SK-N-SH (cell line): Measurements from ENCODE around the gene CHD1L. TPM values are rescaled to one million over a fixed set of nuclear protein-coding genes. Genes with fewer than 3 reads are reported as not detected.
A peak's percentile ranks its signal among the peaks of the same experiment; 100 is the strongest.
"Not testable (repeated sequence)": the region's sequence is repeated elsewhere in the genome, so short reads cannot be mapped to it uniquely, and the experiment has no call there.

Experiments
- CTCF ChIA-PET: fragments of 300-600, 350-600 bp; formaldehyde crosslinking; extraction: SDS; loops from one replicate; lab custom pipeline; 2021; lab: Yijun Ruan, JAX
- POLR2A ChIA-PET: fragments of 350-600 bp; sonication (Branson Sonifier 250); formaldehyde crosslinking; extraction: SDS; loops from one replicate; lab custom pipeline; 2020; ENCODE audit warnings: antibody characterized with exemption, inconsistent platforms; lab: Yijun Ruan, JAX
- DNase-seq: peaks from one replicate; pipeline ENCODE4 v3.0.0; 2012
- H2AFZ ChIP-seq: fragments of 200-600 bp; sonication (generic); 2 replicates; pipeline ENCODE4 v1.8.1; 2016; ENCODE audit warnings: antibody characterized with exemption, mild to moderate bottlenecking, low read depth
- H3F3A ChIP-seq: fragments of 200-600 bp; sonication (generic); replicated peaks from 2 replicates; pipeline ENCODE3; 2016; ENCODE audit warnings: antibody characterized with exemption, mild to moderate bottlenecking; ENCODE audit not compliant: insufficient read depth
- H3K27ac ChIP-seq, 2 experiments: fragments of 200-500 bp in 1 of 2; fragments of 200-600 bp in 1 of 2; sonication (Bioruptor generic) in 1 of 2; sonication (generic), shearing (Covaris generic) in 1 of 2; 2 replicates each; pipeline versions ENCODE4 v1.5.1 to v1.6.1; 2014 to 2016; ENCODE audit warnings: low read depth in 2 of 2, inconsistent platforms in 1 of 2, low read length in 1 of 2, mild to moderate bottlenecking in 1 of 2, mixed read lengths in 1 of 2
- H3K27me3 ChIP-seq: fragments of 200-600 bp; sonication (generic), shearing (Covaris generic); 2 replicates; pipeline ENCODE4 v1.6.1; 2016; ENCODE audit warnings: mixed run types; ENCODE audit not compliant: insufficient read depth
- H3K36me3 ChIP-seq, 2 experiments: fragments of 200-500 bp in 1 of 2; fragments of 200-600 bp in 1 of 2; sonication (Bioruptor generic) in 1 of 2; sonication (generic) in 1 of 2; replicated peaks in 1 of 2; 2 replicates each; pipeline versions ENCODE3 to v1.5.1; 2014 to 2016; ENCODE audit warnings: low read length in 1 of 2, mild to moderate bottlenecking in 1 of 2; ENCODE audit not compliant: insufficient read depth in 2 of 2, control insufficient read depth in 1 of 2
- H3K4me1 ChIP-seq, 2 experiments: fragments of 200-500 bp in 1 of 2; fragments of 200-600 bp in 1 of 2; sonication (Bioruptor generic) in 1 of 2; sonication (generic), shearing (Covaris generic) in 1 of 2; 2 replicates each; pipeline versions ENCODE4 v1.5.1 to v1.6.1; 2014 to 2016; ENCODE audit warnings: low read depth in 1 of 2, low read length in 1 of 2, mixed run types in 1 of 2; ENCODE audit not compliant: insufficient read depth in 2 of 2, control insufficient read depth in 1 of 2
- H3K4me2 ChIP-seq: fragments of 200-600 bp; sonication (generic), shearing (Covaris generic); 2 replicates; pipeline ENCODE4 v1.6.1; 2017; ENCODE audit warnings: mixed run types
- H3K4me3 ChIP-seq, 2 experiments: fragments of 200-500 bp in 1 of 2; fragments of 200-600 bp in 1 of 2; sonication (Bioruptor generic) in 1 of 2; sonication (generic), shearing (Covaris generic) in 1 of 2; 2 replicates each; pipeline versions ENCODE4 v1.5.1 to v1.8.1; 2014 to 2016; ENCODE audit warnings: low read depth in 2 of 2, inconsistent platforms in 1 of 2, low read length in 1 of 2, mild to moderate bottlenecking in 1 of 2, mixed read lengths in 1 of 2, moderate library complexity in 1 of 2
- H3K79me2 ChIP-seq: fragments of 200-600 bp; sonication (generic); 2 replicates; pipeline ENCODE4 v1.8.1; 2017; ENCODE audit warnings: mild to moderate bottlenecking; ENCODE audit not compliant: insufficient read depth
- H3K9ac ChIP-seq: fragments of 200-600 bp; sonication (generic); 2 replicates; pipeline ENCODE4 v1.6.1; 2017; ENCODE audit warnings: mixed run types
- H3K9me2 ChIP-seq: fragments of 200-600 bp; sonication (generic); 2 replicates; pipeline ENCODE4 v1.6.1; 2017; ENCODE audit warnings: mixed run types
- H3K9me3 ChIP-seq: fragments of 200-600 bp; sonication (generic); 2 replicates; pipeline ENCODE4 v1.6.1; 2017; ENCODE audit warnings: mixed run types, mild to moderate bottlenecking, moderate library complexity
- H4K20me1 ChIP-seq: fragments of 200-600 bp; sonication (generic); 2 replicates; pipeline ENCODE4 v1.6.1; 2017; ENCODE audit warnings: mild to moderate bottlenecking, mixed run types; ENCODE audit not compliant: insufficient read depth
- CHD2 ChIP-seq: fragments of 150-350 bp; IDR thresholded peaks from 2 replicates; pipeline ENCODE4 v1.6.1; 2018; ENCODE audit warnings: low read length; ENCODE audit not compliant: partially characterized antibody
- FOXM1 ChIP-seq: IDR thresholded peaks from 2 replicates; pipeline ENCODE4 v1.4.0; 2012; ENCODE audit warnings: low read depth, mild to moderate bottlenecking
- MEF2A ChIP-seq: IDR thresholded peaks from 2 replicates; pipeline ENCODE4 v1.4.0; 2012; ENCODE audit warnings: low read depth, borderline replicate concordance
- NRF1 ChIP-seq: IDR thresholded peaks from 2 replicates; pipeline ENCODE4 v1.6.1; 2012; ENCODE audit warnings: low read depth, mild to moderate bottlenecking, low read length
- POLR2AphosphoS5 ChIP-seq: IDR thresholded peaks from 2 replicates; pipeline ENCODE4 v1.6.1; 2012; ENCODE audit warnings: low read depth, low read length
- RCOR1 ChIP-seq: fragments of 150-350 bp; IDR thresholded peaks from 2 replicates; pipeline ENCODE4 v1.6.1; 2017; ENCODE audit warnings: antibody characterized with exemption, low read length
- SIN3A ChIP-seq: IDR thresholded peaks from 2 replicates; pipeline ENCODE4 v1.6.1; 2012; ENCODE audit warnings: low read depth, mild to moderate bottlenecking, low read length, moderate library complexity, borderline replicate concordance
- whole genome bisulfite sequencing: methylation state at CpG from one replicate; pipeline ENCODE4 v1.1.6; 2017; ENCODE audit warnings: low lambda C conversion rate; 5-methylcytosine and 5-hydroxymethylcytosine counted together
- polyA plus RNA-seq, 3 experiments: library from polyadenylated mRNA; depleted of rRNA; stranded (reverse); fragments of >200 nt; gene quantifications; 2 replicates each; pipeline ENCODE4 v1.2.3, GENCODE V29; 2012
- TF ChIP-seq, protein P1 (sequence below): fragments of 150-350 bp; IDR thresholded peaks from 2 replicates; pipeline ENCODE4 v1.6.1; 2017; ENCODE audit warnings: antibody characterized with exemption, low read length, low read depth, borderline replicate concordance
- TF ChIP-seq, protein P2 (sequence below): IDR thresholded peaks from 2 replicates; pipeline ENCODE4; 2012
- TF ChIP-seq, protein P3 (sequence below): fragments of 200-600 bp; sonication (generic); IDR thresholded peaks from 2 replicates; pipeline ENCODE4 v1.6.1; 2017; ENCODE audit warnings: antibody characterized with exemption, mild to moderate bottlenecking, moderate library complexity
- TF ChIP-seq, protein P4 (sequence below): IDR thresholded peaks from 2 replicates; pipeline ENCODE4 v1.6.1; 2012; ENCODE audit warnings: mild to moderate bottlenecking, low read depth, low read length, moderate library complexity

Gene CHD1L
- polyA plus RNA-seq, 1 of the 3 experiments (the other 2 are of a cell fraction), result 24.7 TPM

DNA sequence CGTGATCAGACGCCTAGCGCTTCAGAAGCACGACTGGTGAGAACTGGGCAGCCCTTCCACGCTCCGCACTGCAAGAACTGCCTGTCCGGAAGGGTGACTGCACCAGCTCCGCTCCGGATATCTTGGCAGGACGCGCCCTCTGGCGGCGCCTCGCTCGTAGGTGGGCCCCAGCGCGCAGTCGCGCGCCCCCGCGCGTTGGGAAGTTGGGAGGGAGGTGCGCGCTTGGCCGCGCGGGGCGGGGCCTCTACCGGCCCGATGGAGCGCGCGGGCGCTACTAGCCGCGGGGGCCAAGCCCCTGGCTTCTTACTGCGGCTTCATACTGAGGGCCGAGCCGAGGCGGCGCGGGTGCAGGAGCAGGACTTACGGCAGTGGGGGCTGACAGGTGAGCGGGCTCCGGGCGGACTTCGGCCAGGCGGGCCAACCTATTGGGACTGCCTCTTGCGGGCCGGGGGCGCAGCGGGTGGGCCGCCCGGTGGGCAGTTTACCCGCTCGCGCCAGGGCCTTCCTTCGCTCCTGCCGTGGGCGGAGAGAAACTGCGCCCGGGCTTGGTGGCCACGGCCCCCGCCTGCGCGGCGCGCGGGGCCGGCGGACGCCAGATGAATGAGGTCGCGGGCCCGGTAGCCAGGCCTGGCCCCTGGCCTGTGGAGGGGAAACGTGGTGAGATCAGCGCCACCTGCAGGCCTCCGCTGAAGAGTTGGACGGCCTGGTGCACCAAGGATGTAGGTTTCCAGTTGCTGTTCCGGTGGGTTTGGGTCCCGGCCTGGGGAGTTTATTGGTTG lies at the start of gene CHD1L (continued):
- TF ChIP-seq, protein P1, sequence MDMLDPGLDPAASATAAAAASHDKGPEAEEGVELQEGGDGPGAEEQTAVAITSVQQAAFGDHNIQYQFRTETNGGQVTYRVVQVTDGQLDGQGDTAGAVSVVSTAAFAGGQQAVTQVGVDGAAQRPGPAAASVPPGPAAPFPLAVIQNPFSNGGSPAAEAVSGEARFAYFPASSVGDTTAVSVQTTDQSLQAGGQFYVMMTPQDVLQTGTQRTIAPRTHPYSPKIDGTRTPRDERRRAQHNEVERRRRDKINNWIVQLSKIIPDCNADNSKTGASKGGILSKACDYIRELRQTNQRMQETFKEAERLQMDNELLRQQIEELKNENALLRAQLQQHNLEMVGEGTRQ, result 0 out of 2 replicates have a peak, but pooled peaks have one; percentile 8
- TF ChIP-seq CHD2 (peak; percentile 45), NRF1 (peak; percentile 62)

DNA sequence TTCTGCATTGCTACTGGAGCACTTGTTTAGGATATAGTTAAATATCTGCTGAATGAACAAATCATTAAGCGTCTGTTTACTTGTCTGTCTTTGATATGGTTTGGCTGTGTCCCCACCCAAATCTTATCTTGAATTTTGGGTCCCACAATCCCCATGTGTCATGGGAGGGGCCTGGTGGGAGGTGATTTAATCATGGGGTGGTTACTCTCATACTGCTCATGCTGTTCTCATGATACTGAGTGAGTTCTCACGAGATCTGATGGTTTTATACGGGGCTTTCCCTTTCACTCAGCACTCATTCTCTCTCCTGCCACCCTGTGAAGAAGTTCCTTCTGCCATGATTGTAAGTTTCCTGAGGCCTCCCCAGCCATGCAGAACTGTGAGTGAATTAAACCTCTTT lies 45.2 kb upstream of the CHD1L start:
- H3F3A ChIP-seq, POLR2A ChIA-PET, H3K27me3 ChIP-seq, H3K4me1 ChIP-seq, H3K36me3 ChIP-seq, H3K4me2 ChIP-seq, H2AFZ ChIP-seq, H3K9me3 ChIP-seq, H3K9me2 ChIP-seq, H3K27ac ChIP-seq, H3K9ac ChIP-seq, H3K4me3 ChIP-seq, CTCF ChIA-PET, DNase-seq, H3K79me2 ChIP-seq, H4K20me1 ChIP-seq: not testable (repeated sequence)
- WGBS, result 74% methylated on average over 3 of the region's 3 CpGs

DNA sequence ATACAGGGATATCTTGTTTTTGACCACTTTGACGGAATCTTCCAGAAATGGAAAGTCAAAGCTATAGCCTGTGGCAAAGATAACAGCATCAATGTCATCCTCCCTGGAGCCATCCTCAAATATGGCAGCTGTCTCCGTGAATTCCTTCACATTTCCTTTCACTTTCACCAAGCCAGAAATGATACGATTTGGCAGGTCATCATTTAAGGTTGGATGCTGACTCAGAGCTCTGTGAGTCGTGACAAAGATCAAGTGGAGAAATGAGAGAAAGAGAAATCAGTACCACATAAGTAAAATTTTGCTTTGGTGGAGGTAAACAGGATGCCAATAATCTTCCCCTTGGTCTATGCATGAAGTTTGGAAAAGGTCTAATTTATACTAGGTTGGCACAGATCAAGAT lies 41.2 kb upstream of the CHD1L start:
- Histone ChIP-seq H2AFZ (no peak overlapping the region), H3K4me2 (no peak overlapping the region), H3K27me3 (no peaks in the 10 kb centered on the region), H3K79me2 (no peaks in the 10 kb centered on the region), H3K9me3 (no peaks in the 10 kb centered on the region), H3K9ac (no peak overlapping the region), H3K36me3 (no peaks in the 10 kb centered on the region), H3F3A (no peaks in the 10 kb centered on the region), H3K9me2 (no peaks in the 10 kb centered on the region), H3K27ac (no peak overlapping the region), H3K4me3 (no peak overlapping the region), H3K4me1 (no peaks in the 10 kb centered on the region), H4K20me1 (no peaks in the 10 kb centered on the region)
- POLR2A ChIA-PET, result no interaction called here
- 60% methylated on average over 4 of the region's 4 CpGs for WGBS
- CTCF ChIA-PET, result interaction anchor here (1.3 to 1.4 kb wide), 2 partner anchors 28 to 41 kb away, joined by 3 to 4 read pairs; partner anchors contain the start of gene CHD1L
- TF ChIP-seq MEF2A, result no peak
- TF ChIP-seq, protein P2, sequence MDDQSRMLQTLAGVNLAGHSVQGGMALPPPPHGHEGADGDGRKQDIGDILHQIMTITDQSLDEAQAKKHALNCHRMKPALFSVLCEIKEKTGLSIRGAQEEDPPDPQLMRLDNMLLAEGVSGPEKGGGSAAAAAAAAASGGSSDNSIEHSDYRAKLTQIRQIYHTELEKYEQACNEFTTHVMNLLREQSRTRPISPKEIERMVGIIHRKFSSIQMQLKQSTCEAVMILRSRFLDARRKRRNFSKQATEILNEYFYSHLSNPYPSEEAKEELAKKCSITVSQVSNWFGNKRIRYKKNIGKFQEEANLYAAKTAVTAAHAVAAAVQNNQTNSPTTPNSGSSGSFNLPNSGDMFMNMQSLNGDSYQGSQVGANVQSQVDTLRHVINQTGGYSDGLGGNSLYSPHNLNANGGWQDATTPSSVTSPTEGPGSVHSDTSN, result peak; percentile 16; the same call in 1 of the 2 replicates
- no peak for DNase-seq

DNA sequence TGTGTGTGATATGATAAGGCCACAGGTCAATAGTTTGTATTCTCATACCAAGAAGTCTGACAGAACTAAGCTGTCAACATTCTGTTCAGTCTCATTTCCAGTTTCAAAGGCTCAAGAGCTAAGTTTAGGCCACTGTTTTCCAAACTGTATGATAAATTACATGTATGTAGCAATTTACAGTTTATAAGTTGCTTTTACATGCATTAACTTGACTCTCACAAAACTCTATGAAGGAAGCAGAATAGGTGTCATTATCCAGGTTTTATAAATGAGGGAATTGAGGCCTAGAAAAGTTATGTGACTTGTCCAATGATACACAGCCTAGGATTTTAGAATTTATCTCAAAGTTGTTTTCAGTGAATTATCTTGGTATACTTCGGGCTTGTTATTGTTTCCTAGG lies 40.7 kb upstream of the CHD1L start:
- Histone ChIP-seq H3K4me1 (no peaks in the 10 kb centered on the region), H3K27me3 (no peaks in the 10 kb centered on the region), H3K9me2 (no peaks in the 10 kb centered on the region), H3F3A (no peaks in the 10 kb centered on the region), H3K4me2 (no peak overlapping the region), H3K36me3 (no peaks in the 10 kb centered on the region), H3K27ac (no peak overlapping the region), H2AFZ (no peak overlapping the region), H3K9me3 (no peaks in the 10 kb centered on the region), H3K79me2 (no peaks in the 10 kb centered on the region), H3K9ac (no peak overlapping the region), H4K20me1 (no peaks in the 10 kb centered on the region), H3K4me3 (no peak overlapping the region)
- ChIA-PET CTCF (interaction anchor here (1.4 kb wide), 1 partner anchor 29 kb away, joined by 3 read pairs; no protein-coding TSS in a partner anchor), POLR2A (no interaction called here)
- no peak for DNase-seq
- WGBS, result 66% methylated on average over 1 of the region's 1 CpG
- no peak for TF ChIP-seq RCOR1
- no peak for TF ChIP-seq FOXM1
- TF ChIP-seq, protein P3, sequence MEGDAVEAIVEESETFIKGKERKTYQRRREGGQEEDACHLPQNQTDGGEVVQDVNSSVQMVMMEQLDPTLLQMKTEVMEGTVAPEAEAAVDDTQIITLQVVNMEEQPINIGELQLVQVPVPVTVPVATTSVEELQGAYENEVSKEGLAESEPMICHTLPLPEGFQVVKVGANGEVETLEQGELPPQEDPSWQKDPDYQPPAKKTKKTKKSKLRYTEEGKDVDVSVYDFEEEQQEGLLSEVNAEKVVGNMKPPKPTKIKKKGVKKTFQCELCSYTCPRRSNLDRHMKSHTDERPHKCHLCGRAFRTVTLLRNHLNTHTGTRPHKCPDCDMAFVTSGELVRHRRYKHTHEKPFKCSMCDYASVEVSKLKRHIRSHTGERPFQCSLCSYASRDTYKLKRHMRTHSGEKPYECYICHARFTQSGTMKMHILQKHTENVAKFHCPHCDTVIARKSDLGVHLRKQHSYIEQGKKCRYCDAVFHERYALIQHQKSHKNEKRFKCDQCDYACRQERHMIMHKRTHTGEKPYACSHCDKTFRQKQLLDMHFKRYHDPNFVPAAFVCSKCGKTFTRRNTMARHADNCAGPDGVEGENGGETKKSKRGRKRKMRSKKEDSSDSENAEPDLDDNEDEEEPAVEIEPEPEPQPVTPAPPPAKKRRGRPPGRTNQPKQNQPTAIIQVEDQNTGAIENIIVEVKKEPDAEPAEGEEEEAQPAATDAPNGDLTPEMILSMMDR, result no peak
- no peak for TF ChIP-seq SIN3A
- TF ChIP-seq, protein P4, sequence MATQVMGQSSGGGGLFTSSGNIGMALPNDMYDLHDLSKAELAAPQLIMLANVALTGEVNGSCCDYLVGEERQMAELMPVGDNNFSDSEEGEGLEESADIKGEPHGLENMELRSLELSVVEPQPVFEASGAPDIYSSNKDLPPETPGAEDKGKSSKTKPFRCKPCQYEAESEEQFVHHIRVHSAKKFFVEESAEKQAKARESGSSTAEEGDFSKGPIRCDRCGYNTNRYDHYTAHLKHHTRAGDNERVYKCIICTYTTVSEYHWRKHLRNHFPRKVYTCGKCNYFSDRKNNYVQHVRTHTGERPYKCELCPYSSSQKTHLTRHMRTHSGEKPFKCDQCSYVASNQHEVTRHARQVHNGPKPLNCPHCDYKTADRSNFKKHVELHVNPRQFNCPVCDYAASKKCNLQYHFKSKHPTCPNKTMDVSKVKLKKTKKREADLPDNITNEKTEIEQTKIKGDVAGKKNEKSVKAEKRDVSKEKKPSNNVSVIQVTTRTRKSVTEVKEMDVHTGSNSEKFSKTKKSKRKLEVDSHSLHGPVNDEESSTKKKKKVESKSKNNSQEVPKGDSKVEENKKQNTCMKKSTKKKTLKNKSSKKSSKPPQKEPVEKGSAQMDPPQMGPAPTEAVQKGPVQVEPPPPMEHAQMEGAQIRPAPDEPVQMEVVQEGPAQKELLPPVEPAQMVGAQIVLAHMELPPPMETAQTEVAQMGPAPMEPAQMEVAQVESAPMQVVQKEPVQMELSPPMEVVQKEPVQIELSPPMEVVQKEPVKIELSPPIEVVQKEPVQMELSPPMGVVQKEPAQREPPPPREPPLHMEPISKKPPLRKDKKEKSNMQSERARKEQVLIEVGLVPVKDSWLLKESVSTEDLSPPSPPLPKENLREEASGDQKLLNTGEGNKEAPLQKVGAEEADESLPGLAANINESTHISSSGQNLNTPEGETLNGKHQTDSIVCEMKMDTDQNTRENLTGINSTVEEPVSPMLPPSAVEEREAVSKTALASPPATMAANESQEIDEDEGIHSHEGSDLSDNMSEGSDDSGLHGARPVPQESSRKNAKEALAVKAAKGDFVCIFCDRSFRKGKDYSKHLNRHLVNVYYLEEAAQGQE, result no peak
- TF ChIP-seq POLR2AphosphoS5, result no peak
